ENCODE results near the gene DNAJB14. TPM values are rescaled to one million over a fixed set of nuclear protein-coding genes. Genes with fewer than 3 reads are reported as not detected.

Gene DNAJB14
- total and polyA plus RNA-seq, 2 of the 13 experiments (the other 11 are each of a cell fraction or from before 2014, with no cell fraction given): 9.1 to 38.1 TPM

GRCh38 chr4:99949034-99949998 is 2.9 kb upstream of the DNAJB14 start (continued):
- TF ChIP-seq IRF1 (CRISPR knock-in tag; IDR thresholded peaks at IDR 0.05; ENCODE audit: low read depth) (no peak), IRX3 (CRISPR knock-in tag; IDR thresholded peaks at IDR 0.05; ENCODE audit: borderline replicate concordance, low read depth) (no peak), ZNF790 (CRISPR knock-in tag; IDR thresholded peaks at IDR 0.05; ENCODE audit: borderline replicate concordance) (no peak; the same call in 1 of the 2 replicates), ZFP62 (CRISPR knock-in tag; IDR thresholded peaks at IDR 0.05) (no peak), GFI1 (CRISPR knock-in tag; IDR thresholded peaks at IDR 0.05; ENCODE audit: borderline replicate concordance) (no peak), ELF4 (CRISPR knock-in tag; IDR thresholded peaks at IDR 0.05; ENCODE audit: borderline replicate concordance) (no peak), ZBED4 (CRISPR knock-in tag; IDR thresholded peaks at IDR 0.05; ENCODE audit: borderline replicate concordance) (no peak), TRIM22 (IDR thresholded peaks at IDR 0.05) (no peak), GMEB1 (CRISPR knock-in tag; IDR thresholded peaks at IDR 0.05; ENCODE audit: borderline replicate concordance) (0 out of 2 replicates have a peak, but pooled peaks have one; percentile 53), ETV6 (CRISPR knock-in tag; conservative IDR thresholded peaks at IDR 0.05) (no peak), REL (CRISPR knock-in tag; conservative IDR thresholded peaks at IDR 0.05) (no peak), ZNF484 (CRISPR knock-in tag; IDR thresholded peaks at IDR 0.05; ENCODE audit: borderline replicate concordance, low read depth) (no peak), ZNF326 (CRISPR knock-in tag; IDR thresholded peaks at IDR 0.05; ENCODE audit: borderline replicate concordance) (no peak), SMAD9 (CRISPR knock-in tag; IDR thresholded peaks at IDR 0.05) (no peak), IKZF4 (CRISPR knock-in tag; IDR thresholded peaks at IDR 0.05; ENCODE audit: borderline replicate concordance, low read depth, not compliant biosample characterization) (no peak), ZFP91 (CRISPR knock-in tag; IDR thresholded peaks at IDR 0.05; ENCODE audit: borderline replicate concordance) (peak; percentile 59; the same call in 1 of the 2 replicates)

All from HepG2 (cell line).